ENCODE results near the gene DRD3.

- no peak for TF ChIP-seq CTCF (conservative IDR thresholded peaks at IDR 0.05; ENCODE audit: low read depth in 2 of 2)
- TF ChIP-seq EZH2 (IDR thresholded peaks at IDR 0.05; ENCODE audit: low read depth, unreplicated experiment) = no peak
- TF ChIP-seq EZH2phosphoT487 (IDR thresholded peaks at IDR 0.05; ENCODE audit: unreplicated experiment) = no peak
- no peak for TF ChIP-seq POLR2AphosphoS5 (IDR thresholded peaks at IDR 0.05; ENCODE audit: low read depth)
- TF ChIP-seq ETS1 (IDR thresholded peaks at IDR 0.05) = no peak
- no peak for TF ChIP-seq JUNB (IDR thresholded peaks at IDR 0.05; ENCODE audit: unreplicated experiment)
- TF ChIP-seq NANOG (IDR thresholded peaks at IDR 0.05; ENCODE audit: borderline replicate concordance) = no peak
- TF ChIP-seq ZNF114 (CRISPR knock-in tag; IDR thresholded peaks at IDR 0.05) = no peak
- no peak for TF ChIP-seq REST (IDR thresholded peaks at IDR 0.05; ENCODE audit: unreplicated experiment)
- no peak for TF ChIP-seq CREB1 (CRISPR knock-in tag; IDR thresholded peaks at IDR 0.05; ENCODE audit: low read depth)
- TF ChIP-seq ZNF331 (CRISPR knock-in tag; IDR thresholded peaks at IDR 0.05; ENCODE audit: low read depth) = no peak
- no peak for TF ChIP-seq ZNF462 (CRISPR knock-in tag; IDR thresholded peaks at IDR 0.05)
- no peak for TF ChIP-seq STAT1 (IDR thresholded peaks at IDR 0.05; ENCODE audit: unreplicated experiment)
Measured at GRCh38 chr3:114175204-114175987, 3.5 kb downstream of the DRD3 start.
